Superior temporal gyrus (tissue), 1 donor: ENCODE results near the gene RBP2.
"Not testable (repeated sequence)": the region's sequence is repeated elsewhere in the genome, so short reads cannot be mapped to it uniquely, and the experiment has no call there.

ENCODE experiments used
- DNase-seq: peaks from one replicate; pipeline ENCODE4 v3.0.0-alpha.2; 2016; ENCODE audit errors: extremely low spot score

The RBP2 gene

DNA sequence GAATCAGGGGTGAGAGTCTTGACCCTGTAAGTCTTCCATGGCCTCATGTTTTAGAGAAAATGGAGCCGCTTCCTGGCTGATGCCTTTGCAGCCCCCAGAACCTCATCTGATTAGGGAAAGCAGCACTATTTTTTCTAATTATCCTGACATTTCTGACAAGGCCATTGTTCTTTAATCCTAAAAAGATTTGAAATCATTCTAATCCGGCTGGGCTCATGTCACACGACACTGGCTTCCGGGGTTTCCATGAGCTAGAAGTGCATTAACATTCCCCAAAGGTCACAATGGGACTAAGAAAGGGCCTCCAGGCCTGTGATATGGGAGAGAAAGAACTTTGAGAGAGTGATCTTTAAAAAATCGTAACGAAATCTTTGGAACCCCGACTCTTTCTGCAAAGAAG lies 33.1 kb downstream of the RBP2 start:
- DNase-seq: no peak

DNA sequence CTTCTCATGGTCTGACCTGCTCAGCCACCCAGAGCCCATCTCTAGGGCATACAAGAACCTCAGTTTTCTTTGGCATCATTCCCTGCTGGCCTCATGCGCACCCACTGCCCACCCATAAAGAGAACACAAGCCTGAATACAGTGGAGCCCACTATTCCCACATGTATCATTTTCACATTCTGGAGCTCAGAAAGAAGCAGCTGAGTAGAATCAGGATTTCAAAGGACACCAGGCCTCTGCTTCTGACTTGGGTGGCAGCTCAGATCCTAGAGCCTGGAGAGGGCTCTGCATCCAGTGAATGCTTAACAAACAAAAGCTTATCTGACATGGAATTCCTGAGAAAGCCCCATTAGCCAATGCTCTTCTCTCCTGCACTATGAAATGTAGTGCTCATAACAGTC lies 34.7 kb downstream of the RBP2 start:
- no peak for DNase-seq

DNA sequence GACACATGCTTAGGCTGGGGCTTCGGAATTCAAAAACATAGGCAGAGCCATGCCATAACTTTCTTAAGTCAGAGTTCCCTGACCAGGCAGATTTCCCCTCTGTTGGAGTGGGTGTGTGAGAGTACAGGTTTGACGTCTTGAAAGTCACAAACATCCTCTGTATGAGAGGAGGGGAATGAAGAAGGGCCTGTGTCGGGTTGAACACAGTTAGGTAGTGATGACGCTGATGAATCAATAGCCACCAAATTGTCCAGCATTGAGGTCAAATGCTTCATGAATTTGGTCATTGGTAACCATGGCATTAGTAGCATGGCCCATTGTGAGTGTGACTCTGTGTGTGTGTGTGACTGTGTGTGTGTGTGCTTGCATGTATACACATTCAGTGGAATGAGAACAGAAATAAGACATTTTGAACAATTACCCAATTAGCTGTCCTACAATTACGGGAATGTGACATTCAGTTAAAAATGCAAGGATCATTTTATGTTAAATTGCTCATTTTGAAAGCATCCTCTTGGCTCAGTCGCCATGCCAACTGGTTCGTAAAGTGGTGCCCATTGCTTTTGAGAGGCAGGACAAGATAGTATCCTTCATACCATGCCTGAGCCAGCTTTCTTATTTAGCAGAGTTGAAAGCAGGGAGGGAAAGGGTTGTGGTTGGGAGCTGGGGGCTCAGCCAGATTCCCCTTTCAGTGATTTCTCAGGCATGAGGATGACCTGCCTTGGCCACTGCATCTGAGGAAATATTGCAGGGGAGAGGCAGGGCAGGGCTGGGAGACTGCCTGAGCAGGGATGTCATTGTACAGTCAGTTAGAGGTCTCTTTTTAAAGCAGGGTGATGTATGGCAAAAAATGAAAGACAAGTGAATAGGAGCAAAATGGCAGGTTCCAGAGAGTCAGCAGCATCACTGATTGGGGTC lies 35.4 kb downstream of the RBP2 start:
- no peak for DNase-seq

DNA sequence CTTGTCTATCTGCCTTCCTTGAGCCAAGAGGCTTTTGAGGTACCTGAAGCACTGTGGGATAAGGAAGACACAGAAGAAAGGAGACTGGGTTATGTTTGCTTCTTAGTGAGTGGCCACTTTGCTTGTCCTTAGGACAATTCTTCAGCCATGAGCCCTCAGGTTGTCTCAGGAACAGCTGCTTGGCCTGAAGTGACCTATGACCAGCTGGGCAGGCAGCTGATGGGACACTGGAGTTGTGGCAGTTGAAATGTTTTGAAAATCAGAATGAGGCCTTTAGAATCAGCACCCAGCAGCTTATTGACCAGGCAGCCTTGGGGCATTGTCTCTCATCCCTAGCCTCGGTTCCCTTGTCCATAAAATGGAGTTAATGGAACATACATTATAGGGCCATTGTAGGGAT lies 37.0 kb downstream of the RBP2 start:
- DNase-seq: no peak

DNA sequence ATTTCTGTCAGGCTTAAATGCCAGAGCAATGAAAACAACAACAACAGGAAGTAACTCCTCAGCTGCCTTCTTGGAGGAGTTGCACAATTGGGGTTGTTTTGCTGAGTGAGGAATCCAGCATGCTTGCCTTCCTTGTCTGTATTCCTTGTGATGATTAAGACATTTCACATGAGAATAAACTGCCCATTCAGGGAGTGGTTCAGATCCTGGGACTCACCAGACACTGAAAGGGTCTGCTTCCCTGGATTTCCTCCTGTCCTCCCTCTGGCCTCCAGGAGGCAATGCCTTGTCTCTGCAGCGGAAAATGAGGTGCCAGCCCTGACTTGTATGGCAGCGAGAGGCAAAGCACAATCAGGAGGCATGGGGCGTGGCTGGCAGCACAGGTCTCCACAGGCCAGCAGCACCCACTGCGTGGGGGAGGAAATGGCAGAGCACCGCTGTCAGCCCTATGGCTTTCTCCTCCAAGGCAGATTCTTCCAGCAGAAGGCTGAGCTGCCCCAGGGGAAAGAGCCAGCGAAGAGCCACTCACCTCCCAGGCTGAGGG lies 41.5 kb downstream of the RBP2 start:
- DNase-seq: no peak

DNA sequence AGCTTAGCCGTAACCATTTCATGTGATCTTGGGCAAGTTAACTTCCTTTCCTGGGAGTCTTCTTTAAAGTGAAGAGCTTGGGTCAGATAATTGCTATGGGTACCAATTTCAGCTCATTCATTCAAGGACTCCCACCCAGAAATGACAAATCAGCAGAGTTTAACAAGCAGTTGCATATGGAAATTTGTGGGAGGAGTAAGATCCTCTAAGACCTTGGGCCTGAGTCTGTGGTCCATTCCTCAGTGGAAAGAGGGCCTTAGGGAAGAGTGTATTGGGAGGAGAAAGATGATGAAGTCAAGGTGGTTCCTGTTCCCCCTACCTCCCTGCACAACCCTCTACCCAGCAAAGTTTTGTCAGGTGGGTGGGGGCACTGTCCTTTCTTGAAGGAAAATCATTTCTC lies 42.1 kb downstream of the RBP2 start:
- DNase-seq: no peak

DNA sequence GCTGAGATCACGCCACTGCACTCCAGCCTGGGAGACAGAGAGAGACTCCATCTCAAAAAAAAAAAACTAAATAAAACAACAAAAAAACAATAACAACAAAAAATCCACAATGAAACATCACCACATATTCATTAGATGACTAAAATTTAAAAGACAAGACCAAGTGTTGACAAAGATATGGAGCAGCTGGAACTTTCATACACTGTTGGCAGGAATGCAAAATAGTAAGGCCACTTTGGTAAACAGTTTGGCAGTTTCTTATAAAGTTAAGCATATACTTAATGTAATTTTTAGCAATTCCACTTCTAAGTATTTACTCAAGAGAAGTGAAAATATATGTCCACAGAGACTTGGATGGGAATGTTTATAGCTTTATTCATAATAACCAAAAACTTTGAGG lies 43.2 kb downstream of the RBP2 start:
- no peak for DNase-seq

DNA sequence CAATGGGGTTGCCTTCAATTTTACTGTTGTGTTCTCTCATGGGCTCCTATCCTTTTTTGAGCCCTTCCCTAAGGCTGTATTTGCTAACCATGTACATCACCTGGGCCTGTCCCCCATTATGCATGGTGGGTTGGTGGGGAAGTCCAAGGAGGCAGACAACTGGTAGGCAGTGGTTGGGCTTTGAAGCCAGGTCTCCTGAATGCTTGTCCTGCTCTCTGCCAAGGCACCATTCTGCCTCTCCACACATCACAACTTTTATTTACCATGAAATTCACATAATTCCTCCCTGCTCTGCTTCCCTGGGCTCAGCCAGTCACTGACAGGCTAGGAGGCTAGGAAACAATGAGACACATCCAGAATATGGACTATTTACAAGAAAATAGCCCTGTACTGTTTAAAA lies 45.8 kb downstream of the RBP2 start:
- no peak for DNase-seq

DNA sequence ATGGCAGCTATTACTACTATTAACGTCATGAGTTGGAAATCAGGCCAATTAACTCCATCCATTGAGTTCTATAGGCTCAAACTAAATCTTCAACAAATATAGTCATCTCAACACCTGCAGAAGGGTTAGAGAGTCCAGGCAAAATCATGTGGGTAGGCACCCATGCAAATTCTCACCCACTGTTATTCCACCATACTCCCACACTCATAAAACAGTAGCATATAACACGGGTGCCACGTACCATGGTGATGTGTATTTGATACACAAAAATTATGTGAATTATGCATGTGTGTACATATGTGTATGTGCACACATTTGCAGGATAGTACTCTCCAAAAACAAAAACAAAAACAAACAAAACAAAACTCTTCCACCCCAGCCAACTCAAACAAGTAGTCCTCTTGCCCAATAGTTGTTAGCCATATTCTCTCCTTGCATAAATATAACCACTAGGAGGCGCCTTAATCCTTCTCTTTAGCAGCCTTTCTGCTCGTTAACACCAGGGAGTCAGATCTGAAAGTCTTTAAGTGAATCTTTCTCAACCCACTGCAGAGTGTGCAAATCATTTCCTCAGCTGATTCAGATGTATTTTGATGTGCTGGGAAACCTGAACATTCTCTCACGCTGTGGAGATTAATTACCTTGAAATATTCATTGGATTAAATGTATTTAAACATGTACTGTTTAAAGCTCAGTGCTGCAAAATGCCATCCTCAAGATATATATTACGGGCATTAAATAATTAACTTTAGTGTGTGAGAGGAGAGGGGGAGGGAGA lies 48.8 kb downstream of the RBP2 start:
- peak; percentile 98 for DNase-seq

DNA sequence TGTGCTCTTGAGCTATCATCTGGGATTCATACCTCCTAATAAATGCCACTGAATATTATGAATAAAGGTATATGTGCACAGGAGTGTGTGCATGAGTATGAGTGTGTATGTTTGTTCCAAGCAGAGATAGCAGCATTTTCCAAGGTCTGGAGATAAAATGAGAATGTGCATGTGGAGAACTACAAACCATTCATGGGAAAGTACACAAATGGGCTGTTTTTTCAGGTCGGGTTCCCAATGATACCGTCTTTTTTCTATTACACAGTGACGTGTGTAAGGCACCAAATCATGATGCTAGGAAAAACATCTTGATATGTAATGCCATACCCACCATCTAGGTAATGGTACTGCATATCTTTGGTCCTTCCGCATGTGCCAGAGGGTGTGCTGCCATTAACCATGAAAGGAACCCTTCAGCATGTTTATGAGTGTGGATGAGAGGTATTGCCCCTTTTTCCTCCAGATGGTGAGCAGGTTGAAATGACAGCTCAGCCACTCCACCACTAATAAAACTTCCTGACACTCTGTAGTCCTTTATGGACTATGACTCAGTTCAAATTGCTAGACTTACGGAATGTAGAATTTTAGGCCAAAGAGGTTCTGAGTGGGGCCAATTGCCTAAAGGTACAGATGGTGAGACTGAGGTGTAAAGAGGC lies 50.4 kb downstream of the RBP2 start:
- no peak for DNase-seq

DNA sequence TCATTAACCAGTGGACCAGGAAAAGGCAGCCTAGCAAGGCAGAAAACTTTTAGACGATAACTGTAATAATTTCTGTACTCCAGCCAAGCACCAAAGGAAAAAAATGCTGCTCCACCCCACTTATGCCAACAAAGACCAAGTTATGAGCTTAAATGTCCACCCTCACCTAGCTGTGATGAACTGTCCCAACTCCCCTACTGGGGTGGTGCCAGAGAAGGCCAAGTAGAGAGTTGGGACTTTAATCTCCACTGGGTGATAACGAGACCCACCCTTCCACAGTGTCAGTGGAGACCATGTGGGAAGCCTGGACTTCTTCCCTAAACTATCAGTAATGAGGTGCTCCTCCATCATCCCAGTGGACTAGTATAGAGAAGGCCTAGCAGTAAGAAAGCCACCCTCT lies 53.1 kb downstream of the RBP2 start:
- DNase-seq: no peak

DNA sequence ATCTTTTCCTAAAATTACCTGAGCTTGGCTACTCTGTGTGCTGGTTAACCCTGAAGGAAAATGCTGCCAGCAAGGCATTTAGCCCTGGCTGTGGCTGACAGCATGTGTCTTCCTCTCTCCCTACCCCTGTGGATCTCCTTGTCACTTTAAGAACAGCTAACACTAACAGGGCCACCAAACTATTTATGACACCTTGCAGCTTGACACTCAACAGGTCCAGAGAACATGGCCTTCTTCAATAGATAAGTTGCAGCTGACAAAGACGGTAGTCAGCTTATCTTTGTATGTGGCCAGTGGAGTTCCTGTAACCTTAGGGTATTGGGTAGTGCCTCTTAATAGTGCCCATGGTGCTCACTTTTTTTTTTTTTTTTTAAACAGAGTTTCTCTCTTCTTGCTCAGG lies 54.9 kb downstream of the RBP2 start:
- no peak for DNase-seq

DNA sequence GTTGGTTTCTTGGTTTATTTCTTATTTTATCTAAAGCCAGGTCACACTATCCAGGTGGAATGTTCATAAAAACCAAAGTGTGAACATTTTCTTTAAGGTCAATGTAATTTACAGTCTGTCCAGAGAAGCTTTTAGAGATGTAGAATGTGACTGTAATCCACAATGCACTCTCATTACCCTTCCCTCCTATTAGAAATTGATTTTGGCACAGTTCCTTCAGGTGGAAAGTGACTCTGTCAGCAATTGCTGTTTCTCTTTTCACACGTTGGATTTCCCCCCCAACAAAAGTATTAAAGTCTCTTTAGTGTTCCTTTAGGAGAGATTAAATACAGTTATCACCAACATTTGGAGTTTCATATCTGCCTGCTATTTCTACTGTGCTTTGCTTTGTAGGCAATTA lies 55.3 kb downstream of the RBP2 start:
- DNase-seq: no peak

DNA sequence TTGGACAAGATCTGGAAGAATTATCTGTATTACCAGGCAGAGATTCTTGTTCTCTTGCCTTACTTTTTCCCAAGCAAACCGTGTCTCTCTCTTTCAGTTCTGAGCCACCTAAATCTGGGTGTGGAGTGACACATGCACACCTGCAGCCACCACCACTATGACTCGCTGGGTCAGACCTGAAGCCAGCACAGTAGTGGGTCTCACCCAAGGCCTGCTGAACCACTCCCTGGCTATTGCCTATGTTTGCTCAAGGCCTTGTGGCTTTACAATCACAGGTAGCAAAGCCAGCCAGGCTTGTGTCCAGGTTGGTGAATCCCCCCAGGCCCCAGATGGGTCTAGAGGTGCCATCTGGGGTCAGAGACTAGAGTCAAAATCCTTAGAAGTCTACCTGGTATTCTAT lies 58.2 kb downstream of the RBP2 start:
- no peak for DNase-seq

DNA sequence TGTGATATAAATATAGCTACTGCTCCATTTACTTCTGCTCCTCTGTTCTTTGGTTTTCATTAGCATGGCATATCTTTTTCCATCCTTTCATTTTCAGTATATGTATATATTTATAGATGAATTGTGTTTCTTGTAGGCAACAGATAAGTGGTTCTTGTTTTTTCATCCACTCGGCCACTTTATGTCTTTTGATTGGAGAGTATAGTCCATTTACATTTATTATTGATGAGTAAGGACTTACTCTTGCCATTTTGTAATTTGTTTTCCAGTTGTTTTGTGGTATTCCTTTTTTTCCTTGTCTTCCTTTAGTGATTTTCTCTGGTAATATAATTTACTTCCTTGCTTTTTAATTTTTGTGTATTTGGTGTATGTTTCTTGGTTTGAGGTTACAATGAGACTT lies 60.0 kb downstream of the RBP2 start:
- DNase-seq: no peak

DNA sequence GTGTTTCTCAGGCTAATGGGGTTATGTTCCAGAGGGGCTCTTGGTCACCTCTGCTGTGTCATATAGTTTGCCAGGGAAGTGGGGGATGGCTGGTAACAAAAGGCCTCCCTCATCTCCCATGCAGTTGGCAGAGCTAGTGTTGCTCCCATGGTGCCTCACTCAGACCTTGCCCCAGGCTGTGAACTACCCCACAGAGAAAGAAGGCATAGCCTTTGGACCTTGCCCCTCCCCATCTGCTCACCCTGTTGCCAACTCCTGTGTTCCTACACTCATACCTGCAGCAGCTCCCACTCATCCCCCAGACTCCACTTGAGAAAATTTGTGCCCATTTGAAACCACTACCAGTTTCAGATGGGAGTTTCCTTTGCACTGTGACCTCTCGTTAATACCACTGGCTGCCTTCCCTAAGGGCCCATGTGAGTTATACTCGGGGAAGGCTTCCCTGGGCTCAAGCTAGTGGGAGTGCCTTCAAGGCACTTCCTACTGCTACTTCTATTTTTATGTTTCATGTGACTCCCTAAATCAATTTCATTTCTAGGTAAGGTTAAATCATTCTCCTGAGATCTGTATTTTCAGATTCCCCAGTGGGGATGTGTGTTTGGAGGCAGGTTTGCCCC lies 61.6 kb downstream of the RBP2 start:
- DNase-seq: no peak

DNA sequence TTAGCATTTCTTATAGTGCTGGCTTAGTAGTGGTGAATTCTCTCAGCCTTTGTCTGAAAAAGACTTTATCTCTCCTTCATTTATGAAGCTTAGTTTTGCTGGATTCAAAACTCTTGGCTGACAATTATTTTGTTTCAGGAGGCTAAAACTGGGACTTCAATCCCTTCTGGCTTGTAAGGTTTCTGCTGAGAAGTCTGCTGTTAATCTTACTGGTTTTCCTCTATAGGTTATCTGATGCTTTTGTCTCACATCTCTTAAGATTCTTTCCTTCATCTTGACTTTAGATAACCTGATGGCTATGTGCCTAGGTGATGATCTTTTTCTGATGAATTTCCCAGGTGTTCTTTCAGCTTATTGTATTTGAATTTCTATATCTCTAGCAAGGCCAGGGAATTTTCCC lies 63.4 kb downstream of the RBP2 start:
- not testable (repeated sequence) for DNase-seq
